ENCODE measurements around the gene FOSL2.
A peak's percentile ranks its signal among the peaks of the same experiment; 100 is the strongest.
"Not testable (repeated sequence)": the region's sequence is repeated elsewhere in the genome, so short reads cannot be mapped to it uniquely, and the experiment has no call there.

Gene FOSL2

DNA sequence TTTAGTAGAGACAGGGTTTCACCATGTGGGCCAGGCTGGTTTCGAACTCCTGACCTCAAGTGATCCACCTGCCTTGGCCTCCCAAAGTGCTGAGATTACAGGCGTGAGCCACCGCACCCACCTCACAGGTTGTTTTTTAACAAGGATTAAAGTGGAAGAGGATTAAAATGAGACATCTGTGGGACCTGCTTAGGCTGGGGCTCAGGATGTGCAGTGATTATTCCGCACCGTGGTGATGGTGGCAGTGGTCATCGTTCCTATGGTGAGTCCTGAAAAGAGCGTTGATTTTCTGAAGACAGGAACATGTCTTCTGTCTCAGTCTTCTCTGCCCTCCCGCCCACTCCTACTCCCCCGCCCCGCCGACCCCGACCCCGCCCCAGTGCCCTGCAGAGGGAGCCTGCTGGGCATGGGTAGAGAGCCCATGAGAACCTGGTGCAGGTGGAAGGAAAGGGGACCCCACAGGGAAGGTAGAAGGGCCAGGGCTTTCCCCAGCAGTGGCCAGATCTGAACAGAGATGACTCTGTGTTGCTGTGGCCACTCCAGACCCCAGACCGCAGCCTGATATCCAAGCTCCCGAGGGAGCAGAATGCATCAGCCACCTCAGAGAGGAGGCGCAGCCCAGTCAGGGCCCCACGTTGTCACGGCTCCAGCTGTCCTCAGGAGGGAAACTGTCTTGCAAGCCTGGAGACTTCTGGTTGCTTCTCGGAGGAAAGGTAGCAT, 34.5 kb upstream of the FOSL2 start:
- peak; percentile 7 for DNase-seq

DNA sequence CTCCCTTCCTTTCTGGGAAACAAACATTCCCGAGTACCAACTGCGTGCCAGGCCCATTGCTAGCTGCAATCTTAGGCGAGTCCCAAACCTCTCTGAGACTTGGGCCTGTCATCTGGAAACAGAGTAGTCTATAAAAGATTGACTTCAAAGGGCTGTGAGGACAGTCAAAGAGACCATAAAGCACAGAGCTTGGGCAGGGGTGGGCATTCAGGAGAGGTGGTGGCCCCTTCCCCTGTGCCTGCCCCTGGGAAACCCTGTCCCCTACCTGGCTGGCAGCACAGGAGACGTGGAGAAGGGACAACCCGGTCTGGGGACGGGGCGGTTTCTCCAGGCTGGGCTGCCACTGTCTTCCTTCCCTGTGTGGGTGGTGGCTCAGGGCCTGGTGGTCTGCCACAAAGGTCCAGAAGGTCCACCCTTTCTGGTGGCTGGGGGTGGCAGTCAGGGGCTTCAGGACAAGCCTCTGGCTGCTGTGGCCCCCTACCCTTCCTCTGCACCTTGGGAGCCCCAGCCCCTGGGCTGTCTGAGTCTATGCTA, 33.9 kb upstream of the FOSL2 start:
- no peak for DNase-seq

DNA sequence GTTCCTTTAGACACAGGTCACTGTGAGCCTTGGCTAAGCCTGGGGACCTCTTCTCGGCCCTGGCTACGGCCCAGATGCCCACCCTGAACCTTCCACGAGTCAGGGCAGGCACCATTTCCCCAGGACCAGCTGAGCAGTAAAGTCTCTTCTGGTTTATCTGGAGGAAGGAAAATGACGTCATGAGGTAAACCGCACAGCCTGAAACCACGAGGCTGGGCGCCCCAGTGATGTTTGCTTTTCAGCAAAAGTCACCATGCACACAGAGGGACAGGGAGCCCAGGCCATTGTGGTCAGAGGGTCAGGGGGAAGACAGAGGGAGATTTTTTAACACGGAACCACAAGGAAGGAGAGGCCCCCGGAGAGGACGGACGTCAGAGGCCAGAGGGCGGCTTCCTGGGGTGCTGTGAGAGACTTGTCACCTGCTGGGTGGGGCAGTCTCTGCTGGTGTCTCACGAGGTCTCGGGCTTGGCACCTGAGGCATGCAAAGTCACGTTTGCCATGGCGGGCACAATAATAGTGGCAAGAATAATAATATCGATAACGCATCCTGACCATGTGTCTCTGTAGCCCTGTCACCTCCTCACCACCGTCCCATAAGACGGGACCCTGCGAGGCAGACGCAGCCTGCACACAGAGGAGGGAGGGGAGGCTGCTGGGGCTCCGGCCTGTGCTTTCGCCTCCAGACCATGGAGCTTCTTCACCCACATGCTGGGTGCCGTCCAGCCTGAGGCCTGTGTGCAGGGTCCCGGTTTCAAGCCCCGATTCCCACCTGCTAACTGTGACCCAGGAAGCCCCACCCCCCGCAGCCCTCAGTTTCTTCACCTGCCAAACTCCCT, 33.2 kb upstream of the FOSL2 start:
- DNase-seq, result peak; percentile 87

DNA sequence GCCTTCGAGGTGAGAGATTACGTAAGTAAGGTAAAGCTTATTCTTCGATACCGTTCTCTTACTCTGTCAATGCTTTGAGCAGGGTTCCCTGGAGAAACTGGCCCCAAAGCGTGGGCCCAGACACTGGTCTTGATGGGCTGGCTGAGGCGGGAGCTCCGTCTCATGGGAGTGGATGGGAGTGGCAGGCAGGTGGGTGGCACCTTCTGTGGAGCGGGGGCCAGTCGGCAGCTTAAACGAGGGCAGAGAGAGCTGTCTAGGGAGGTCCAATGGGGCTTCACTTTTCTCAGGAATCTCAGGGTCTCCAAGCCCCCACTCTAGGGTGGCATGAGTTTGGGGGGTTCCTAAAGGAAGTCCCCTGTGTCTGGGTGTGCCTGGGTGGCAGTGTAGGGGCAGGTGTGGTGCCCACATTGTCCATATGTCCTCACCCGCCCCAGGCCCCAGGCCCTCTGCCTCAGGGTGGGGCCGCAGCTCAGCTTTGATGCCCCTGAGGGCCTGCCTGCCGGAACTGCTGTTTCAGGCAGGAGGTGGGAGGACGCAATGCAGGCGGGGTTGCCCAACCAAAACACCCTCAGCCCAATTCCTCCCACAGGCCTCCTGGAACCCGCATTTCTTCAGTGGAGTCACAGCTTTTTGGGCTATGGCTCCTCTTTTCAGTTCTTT, 32.5 kb upstream of the FOSL2 start:
- peak; percentile 62 for DNase-seq

DNA sequence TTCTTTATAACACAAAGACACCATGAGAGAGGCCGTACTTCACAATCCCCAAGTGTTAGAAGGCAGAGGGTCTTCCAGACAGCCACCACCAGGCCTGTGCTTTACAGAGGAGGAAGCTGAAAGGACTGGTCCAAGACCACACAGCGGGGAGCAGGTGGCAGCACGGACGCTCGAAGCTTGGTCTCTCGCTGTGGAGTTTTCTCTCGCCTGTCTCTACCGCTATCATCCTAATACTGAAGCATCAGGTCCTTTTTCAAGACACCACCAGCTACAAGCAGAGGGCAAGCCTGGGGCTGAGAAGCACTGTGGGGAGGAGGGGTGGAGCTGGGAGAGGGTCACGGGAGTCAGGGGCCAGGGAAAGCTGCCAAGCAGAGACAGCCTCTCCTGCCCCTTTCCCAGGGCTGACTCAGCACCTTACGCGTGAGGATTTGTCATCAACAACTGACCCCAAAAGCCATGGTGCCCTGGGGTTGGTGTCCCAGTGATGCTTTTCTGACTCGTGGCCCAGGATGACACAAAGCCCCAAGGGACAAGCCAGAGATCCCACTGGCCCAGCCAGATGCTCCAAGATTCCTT, 31.9 kb upstream of the FOSL2 start:
- DNase-seq, result peak; percentile 46

GRCh38 chr2:28361991-28362710, 30.5 kb upstream of the FOSL2 start:
- DNase-seq, result no peak

DNA sequence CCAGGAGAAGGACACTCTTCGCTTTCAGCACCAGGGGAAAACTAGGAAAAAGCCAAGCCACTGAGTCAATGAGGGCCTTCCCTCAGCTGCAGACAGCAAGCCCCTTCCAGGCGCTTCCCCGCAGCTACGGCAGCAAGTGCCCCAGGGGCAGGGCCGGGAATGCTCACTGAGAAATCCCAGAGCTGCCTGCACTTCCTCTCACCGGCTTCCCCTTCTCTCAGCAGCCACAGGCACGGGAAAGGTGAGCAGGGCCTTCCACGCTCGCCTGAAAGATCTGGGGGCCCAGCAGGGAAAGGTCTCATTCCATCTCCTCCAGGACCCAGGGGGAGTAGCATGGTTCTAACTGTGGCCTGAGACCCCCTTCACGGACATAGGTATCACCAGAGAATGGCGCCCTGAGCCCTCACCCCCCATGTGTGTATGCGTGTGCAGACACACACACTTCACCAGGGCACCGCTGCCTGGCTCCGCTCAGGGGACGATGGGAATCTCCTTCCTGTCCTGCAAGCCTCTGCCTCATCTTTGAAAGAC, 29.6 kb upstream of the FOSL2 start:
- no peak for DNase-seq

DNA sequence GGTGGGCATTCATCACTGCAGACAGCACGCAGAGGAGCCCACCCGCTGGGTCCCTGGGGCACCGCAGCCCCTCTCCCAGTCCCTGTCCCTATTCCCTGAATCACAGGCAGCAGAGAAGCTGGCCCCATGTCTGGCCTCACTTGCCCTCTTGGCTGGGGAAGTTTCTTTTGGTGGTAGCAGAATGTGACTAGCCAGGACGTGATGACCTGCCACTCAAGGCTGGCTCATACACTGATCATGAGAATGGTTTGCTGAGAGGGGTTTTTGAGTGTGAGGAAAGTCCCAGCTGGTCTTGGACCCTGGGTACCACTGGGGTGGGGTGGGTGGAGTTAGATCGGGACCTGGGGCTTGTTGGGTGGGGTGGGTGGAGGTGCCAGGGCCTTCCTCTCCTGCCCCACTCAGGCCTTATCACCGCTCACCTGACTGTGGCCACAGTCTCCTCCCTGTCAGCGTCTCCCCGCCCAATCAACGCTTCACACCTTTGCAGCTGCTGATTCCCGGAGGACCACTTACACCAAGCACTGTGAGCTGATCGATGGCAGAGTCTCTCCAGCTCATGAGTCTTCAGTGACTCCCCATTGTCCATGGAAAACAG, 28.9 kb upstream of the FOSL2 start:
- no peak for DNase-seq

DNA sequence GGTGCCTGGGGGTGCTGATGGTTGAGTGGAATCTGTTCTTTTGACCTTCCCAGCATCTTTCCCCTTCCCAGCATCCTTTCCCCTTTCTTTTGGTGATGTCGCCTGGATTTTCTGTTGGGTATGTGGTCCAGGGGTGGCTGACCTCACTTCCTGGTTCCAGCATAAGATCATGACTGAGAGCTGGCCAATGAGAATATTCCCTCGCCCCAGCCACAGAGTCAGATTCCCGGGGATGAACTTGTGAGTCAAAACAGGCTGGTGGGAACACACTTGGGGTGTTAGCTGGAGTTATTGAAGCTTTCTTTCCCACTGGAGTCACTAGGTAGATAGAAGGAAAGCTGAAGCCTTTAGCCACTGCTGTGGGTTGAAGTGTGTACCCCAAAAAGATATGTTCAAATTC, 28.0 kb upstream of the FOSL2 start:
- DNase-seq, result no peak

- DNase-seq, result no peak
These were observed 27.5 kb upstream of the FOSL2 start for GRCh38 chr2:28365158-28365557.

- DNase-seq, result no peak
These were observed 26.5 kb upstream of the FOSL2 start for GRCh38 chr2:28366149-28366495.

- peak; percentile 97 for DNase-seq
These were observed 26.0 kb upstream of the FOSL2 start for GRCh38 chr2:28366496-28367282.

- DNase-seq, result no peak
These were observed 24.8 kb upstream of the FOSL2 start for GRCh38 chr2:28367667-28368356.

DNA sequence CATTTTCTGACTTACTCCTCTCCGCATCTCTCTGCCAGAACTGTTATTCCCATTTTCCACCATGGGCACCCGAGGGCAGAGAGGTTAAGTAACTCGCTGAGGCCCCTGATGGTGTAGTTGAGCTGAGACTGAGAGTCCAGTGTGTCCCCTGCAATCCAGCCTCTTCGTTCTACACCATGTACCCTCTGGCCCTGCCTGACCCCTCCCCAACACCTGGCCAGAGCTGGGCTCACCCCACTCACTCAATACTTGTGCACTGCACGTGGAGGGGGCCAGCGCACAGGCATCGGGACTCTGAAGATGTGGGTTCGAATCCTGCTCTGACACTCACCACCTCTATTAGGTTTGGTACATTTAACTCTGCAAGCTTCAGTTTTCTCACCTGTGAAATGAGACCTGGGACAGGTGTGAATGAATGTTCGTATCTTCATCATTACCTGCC, 24.3 kb upstream of the FOSL2 start:
- DNase-seq, result no peak

DNA sequence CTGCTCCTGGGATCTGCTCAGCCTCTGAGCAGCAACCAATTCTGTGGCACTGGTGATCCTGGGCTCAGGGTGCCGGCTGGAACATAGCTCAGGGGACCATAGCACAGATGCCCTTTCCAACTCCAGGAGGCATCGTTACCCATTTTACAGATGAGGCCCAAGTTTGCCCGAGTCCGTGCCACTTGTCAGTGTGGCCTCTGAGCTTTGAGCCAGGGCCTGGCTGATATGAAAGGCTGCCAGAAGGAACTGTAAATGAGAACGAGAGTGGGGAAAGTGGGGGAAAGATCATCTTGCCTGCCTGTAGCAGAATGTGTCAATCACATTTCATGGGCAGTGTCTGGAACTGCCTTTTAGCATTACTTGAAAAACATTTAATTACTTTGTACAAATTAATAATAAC, 23.3 kb upstream of the FOSL2 start:
- no peak for DNase-seq

DNA sequence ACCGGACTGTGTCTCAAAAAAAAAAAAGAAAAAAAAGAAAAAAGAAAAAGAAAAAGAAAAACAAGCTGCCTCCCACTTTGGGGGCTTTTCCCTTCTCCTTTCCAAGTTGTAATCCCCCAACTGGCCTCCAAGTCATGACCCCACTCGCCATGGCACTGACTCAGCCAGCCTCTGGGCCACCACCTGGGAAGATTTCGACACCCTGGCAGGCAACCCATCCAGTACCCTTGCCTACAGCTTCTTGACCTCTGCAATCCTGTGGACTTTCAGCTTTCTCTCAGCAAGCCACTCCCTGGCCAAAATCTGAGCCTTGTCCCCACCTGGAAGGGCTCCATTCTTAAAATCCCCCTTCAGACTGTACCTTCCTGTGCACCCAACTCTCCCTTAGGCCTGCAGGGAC, 22.3 kb upstream of the FOSL2 start:
- DNase-seq, result no peak

- DNase-seq, result not testable (repeated sequence)
These were observed 20.9 kb upstream of the FOSL2 start for GRCh38 chr2:28371728-28372127.

- no peak for DNase-seq
These were observed 18.8 kb upstream of the FOSL2 start for GRCh38 chr2:28373854-28374253.

- no peak for DNase-seq
These were observed 18.3 kb upstream of the FOSL2 start for GRCh38 chr2:28374331-28374730.

DNA sequence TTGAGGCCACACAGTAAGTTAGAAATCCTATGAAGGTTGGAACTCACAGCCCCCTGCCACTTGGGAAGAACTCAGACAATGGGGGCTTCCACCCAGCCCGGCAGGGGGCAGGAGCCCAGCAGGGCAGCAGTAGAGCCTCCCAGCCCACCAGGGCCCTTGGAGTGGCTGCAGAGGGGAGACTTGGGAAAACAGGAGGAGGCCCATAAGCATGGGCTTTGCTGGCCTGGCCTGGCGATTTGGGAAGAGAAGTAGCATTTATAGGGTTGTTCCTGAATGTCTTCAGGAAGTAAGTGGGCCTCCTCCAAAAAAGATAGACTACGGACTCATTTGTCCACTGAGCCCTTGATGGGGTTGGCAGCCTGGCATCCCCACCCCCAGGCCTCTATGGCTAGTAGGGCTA, 17.4 kb upstream of the FOSL2 start:
- DNase-seq, result no peak
